ENCODE measurements around the gene RFXANK.

DNA sequence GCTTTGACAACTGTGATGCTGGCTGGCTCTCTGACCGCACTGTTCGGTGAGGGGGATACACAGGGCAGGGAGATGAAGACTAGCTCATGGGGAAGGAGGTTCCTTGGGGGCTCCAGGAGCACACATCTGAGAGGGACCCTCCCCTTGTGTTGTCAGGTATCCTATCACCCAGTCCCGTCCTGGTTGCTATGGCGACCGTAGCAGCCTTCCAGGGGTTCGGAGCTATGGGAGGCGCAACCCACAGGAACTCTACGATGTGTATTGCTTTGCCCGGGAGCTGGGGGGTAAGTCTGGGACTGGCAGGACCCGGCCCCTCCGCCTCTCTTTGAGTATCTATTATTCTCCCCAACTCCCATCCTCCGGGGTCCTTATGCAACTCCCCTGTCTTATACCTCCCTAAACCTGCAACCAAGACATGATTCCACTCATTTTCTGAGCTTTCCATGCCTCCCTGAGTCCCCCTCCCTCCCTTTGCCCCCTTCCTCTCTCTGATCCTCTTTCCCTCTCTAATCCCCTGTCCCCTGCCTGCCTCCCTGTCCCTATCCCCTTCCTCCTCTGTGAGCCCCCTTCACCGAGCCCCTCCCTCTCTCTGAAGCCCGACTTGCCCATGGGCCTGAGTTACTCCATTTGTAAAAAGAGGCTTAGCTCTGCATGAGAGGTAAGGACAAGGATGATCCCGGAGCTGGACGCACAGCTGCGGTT, 32.2 kb downstream of the RFXANK start:
- TF ChIP-seq ZFP3 (CRISPR knock-in tag; IDR thresholded peaks at IDR 0.05) (no peak), GLIS3 (CRISPR knock-in tag; IDR thresholded peaks at IDR 0.05) (no peak)

Data from SK-N-SH treated with all-trans-retinoic acid at 6 μM for 48 hours (cell line).